Stimulated activated CD8-positive, alpha-beta memory T cell treated with anti-CD3 and anti-CD28 coated beads, Interleukin-15, amount 100 ng/mL, for 48 hours (primary cell): Measurements from ENCODE around the gene ZNF772.
"Not testable (repeated sequence)": the region's sequence is repeated elsewhere in the genome, so short reads cannot be mapped to it uniquely, and the experiment has no call there.

ENCODE experiments used
- DNase-seq, 2 donors: peaks; one replicate each; pipeline ENCODE4 v3.0.0-alpha.2; 2020; ENCODE audit warnings: low read depth in 2 of 2

The ZNF772 gene

GRCh38 chr19:57477191-57478008 lies at the start of gene ZNF772:
Gene ZNF772 (minus strand): TSS chr19:57477566. CDS start chr19:57477309, 257 bp downstream.
- peak; percentile 73 to 79 for DNase-seq

DNA sequence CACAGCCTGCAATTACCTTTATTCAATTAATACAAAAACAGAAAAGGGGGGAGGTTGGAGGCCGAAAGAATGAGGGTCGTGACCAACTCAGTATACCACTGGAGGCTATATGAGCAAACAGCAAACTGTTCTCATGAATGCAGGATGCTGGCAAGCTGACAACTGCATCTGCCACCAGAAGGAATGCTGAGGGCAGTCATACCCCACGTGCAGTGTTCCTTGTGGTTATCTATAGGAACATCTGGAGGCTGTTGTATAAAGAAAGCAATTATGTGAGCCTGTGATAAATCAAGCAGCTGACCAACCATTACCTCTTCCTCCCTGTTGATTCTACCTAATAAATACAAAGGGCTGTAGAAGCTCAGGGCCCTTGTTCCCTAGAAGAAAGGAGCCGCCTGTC lies 40.7 kb upstream of the ZNF772 start:
- DNase-seq: not testable (repeated sequence)

DNA sequence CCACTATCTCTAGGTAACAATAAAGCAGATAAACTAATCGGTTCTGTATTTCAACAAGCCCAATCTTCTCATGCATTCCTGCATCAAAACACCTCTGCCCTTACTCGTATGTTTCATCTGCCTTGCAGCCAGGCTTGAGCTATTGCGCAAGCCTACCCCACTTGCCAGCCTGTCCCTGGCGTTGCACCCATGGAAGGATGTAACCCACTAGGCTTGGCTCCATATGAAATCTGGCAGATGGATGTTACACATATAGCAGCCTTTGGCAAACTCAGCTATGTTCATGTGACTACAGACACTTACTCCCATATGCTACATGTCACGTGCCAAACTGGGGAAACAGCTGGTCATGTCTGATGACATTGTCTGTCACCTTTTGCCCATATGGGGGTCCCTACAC lies 37.9 kb upstream of the ZNF772 start:
- DNase-seq: no peak

- DNase-seq: no peak
These were observed 35.5 kb upstream of the ZNF772 start for GRCh38 chr19:57512845-57513244.

- DNase-seq: no peak
These were observed 34.1 kb upstream of the ZNF772 start for GRCh38 chr19:57511484-57511883.

- DNase-seq: no peak
These were observed 28.8 kb upstream of the ZNF772 start for GRCh38 chr19:57506163-57506562.

- not testable (repeated sequence) for DNase-seq
These were observed 23.0 kb upstream of the ZNF772 start for GRCh38 chr19:57500400-57500799.

DNA sequence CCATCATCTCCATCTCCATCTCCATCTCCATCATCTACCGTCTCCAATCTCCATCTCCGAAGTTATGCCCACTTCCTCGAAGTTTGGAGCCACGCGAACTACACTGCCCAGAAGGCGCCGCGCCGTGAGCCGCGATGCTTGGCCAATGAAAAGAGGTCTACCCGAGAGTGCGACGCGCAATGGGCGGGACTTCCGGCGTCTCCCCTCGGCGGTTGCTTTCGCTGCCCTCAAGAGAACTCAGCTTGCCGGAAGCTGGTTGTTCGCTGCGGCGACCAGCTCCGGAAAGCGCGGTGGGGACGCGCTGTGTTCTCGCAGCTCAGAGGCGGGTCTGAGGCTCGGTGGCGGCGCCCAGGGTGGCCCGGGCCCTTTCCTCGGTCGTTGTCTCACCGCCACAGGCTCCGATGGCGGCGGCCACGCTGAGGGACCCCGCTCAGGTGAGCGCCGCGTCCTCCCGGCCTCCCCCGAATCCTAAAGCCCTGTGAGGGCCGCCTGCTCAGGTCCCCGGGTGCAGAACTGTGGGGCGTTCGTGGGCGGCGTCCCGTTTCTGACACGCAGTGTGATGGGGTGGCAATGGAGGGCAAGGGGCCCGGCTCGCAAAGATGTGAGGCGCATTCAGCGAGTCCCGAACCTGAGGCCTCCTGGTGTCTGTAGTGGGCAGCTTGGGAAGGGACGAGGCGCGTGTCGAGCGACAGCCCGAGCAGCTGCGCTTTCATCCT lies 22.5 kb upstream of the ZNF772 start, which contains the start of gene ZNF773:
TSS of gene ZNF773 (plus strand) at position 259 of the 716 bp plus-strand sequence. CDS start at position 402, 143 bp downstream.
- peak; percentile 88 to 94 for DNase-seq

DNA sequence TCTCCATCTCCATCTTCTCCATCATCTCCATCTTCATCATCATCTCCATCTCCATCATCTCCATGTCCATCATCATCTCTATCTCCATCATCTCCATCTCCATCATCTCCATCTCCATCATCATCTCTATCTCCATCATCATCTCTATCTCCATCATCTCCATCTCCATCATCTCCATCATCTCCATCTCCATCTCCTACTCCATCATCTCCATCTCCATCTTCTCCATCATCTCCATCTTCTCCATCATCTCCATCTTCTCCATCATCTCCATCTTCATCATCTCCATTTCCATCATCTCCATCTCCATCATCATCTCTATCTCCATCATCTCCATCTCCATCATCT lies 21.9 kb upstream of the ZNF772 start:
- DNase-seq: not testable (repeated sequence)

GRCh38 chr19:57488299-57488644 lies 10.9 kb upstream of the ZNF772 start:
- DNase-seq: not testable (repeated sequence)

GRCh38 chr19:57487477-57488298 lies 10.3 kb upstream of the ZNF772 start, which contains the start of gene ZNF419:
Gene ZNF419 (plus strand): TSS chr19:57487750. CDS start chr19:57487951, 201 bp downstream.
- DNase-seq: peak; percentile 84 to 88

DNA sequence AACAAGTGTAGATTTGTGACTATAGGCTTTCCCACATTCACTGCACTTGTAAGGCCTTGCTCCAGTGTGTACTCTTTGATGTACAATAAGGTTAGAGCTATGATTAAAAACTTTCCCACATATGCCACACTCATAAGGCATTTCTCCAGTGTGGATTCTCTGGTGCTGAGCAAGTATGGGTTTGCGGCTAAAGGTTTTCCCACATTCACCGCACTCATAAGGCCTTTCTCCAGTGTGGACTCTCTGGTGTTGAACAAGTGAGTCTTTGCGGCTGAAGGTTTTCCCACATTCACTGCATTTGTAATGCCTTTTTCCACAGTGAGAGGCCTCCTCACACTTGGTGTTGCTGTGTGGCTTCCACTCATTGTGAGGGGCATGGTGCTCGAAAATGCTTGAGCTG lies 3.7 kb downstream of the ZNF772 start:
- DNase-seq: no peak

DNA sequence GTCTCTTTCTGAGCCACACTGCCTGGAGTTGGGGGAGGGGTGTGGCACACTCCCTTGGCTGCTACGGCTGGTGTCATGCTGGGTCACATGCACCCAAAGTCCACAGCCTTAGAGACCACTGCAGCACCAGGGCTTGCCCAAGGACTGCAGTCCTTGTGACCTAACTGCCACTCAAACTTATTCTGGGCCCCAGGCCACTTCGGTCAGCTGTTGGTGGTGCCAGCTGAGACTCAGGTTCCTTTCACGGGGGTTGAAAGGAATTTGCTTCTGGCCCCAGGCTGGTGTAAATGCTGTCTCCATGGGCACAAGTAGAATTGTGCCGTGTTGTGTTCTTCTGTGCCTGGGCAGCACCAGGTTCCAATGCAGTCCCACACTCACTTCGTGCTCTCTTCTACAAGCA lies 10.9 kb downstream of the ZNF772 start:
- DNase-seq: no peak

DNA sequence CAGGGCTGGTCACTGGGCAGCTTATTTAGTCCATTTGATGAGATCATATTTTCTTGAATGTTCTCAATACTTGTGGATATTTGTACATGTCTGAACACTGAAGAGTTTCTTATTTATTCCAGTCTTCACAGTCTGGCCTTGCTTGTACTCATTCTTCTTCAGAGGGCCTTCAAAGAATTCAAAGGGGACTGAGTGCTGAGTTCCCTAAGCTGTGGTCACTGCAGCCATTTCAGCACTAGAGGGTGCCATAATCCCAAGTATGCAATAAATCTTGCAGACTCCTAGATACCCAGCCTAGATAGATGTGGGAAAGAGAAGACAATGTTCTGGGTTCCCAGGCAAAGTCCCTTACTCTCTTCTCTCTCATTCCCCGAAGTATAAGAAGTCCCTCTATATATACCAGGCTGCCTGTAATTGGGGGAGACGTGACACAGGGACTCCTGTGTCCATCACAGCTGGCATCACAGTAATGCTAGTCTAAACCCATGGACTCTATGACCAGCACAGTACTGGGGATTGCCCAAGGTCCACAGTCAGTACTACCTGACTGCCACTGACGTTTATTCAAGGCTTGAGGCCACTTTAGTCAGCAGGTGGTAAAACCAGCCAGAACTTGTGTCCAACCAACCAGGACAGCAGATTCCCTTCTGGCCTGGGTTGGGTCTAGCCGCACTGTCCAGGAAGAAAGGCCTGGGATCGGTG lies 11.5 kb downstream of the ZNF772 start:
- no peak for DNase-seq

GRCh38 chr19:57452307-57452706 lies 25.1 kb downstream of the ZNF772 start:
- DNase-seq: no peak

DNA sequence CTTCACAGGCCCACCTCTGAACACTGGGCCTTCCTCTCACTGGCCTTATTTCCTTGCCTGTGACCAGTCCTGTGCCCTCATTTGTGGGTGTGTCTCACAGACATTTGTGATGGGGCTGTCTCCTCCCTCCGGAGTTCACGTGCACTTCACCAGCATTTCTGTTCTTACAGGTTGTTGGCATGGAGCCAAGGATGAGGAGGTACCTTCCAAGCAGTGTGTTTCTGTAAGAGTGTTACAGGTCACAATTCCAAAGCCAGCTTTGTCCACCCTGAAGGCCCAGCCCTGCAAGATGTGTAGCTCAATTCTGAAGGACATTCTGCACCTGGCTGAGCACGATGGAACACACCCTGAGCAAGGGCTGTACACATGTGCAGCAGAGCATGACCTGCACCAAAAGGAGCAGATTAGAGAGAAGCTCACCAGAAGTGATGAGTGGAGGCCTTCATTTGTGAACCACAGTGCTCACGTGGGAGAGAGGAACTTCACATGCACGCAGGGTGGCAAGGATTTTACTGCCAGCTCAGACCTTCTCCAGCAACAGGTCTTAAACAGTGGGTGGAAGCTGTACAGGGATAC lies 34.2 kb downstream of the ZNF772 start:
- DNase-seq: no peak

- no peak for DNase-seq
These were observed 35.2 kb downstream of the ZNF772 start for GRCh38 chr19:57441979-57442752.

- no peak for DNase-seq
These were observed 38.4 kb downstream of the ZNF772 start for GRCh38 chr19:57438925-57439324.

DNA sequence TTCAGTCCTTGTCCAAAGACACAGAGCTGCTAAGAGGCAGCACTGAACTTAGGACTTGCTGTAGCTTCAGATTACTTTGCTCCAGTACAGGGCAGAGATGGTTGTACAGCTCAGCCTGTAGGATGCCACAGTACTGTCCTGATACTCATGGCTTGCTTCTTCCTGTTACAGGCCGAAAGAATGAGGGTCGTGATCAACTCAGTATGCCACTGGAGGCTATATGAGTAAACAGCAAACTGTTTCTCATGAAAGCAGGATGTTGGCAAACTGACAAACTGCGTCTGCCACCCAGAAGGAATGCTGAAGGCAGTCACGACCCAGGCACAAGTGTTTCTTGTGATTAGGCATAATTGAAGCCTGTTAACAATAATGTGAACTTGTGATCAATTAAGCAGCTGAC lies 39.4 kb downstream of the ZNF772 start:
- no peak for DNase-seq

DNA sequence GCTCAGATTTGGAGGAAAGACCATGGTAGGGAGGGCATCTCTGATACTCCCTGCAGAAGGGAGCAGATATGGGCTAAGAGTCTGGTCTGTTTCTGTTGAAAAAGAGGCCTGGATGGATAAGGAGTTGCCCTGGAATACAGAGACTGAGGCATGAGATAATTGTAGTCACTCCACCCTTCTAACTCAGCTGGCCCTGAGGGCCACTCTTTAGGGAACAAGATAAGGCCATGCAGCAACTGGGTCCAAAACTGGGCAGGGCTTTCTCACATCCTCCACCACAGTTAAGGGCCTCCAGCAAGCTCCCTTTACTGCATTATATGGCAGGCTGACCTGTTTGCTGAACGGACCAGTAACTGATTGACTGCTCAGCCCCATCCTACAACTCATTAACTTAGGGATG lies 40.9 kb downstream of the ZNF772 start:
- no peak for DNase-seq
